H1 (cell line): ENCODE measurements around the gene PACSIN1.

ENCODE experiments used
- CBX5 ChIP-seq: fragments of 300-800, 300-1000 bp; sonication (generic); IDR thresholded peaks from 2 replicates; pipeline ENCODE4 v1.7.1; 2016; ENCODE audit warnings: antibody characterized with exemption, low read length, low read depth
- CEBPB ChIP-seq: IDR thresholded peaks from 2 replicates; pipeline ENCODE4 v1.6.1; 2012; ENCODE audit warnings: low read depth, low read length
- CTCF ChIP-seq, 3 experiments: IDR thresholded peaks; 1 replicate in 2 of 3; 2 replicates in 1 of 3; pipeline versions ENCODE4 v1.5.1 to v1.6.1; 2011; ENCODE audit warnings: low read length in 3 of 3, mild to moderate bottlenecking in 3 of 3, inconsistent platforms in 2 of 3, low read depth in 1 of 3, moderate library complexity in 1 of 3; ENCODE audit not compliant: insufficient read depth in 1 of 3; ENCODE audit errors: control extremely low read depth in 1 of 3
- POLR2AphosphoS5 ChIP-seq: IDR thresholded peaks from 2 replicates; pipeline ENCODE4 v1.6.1; 2011; ENCODE audit warnings: low read depth, low read length
- POU5F1 ChIP-seq: IDR thresholded peaks from 2 replicates; pipeline ENCODE4 v1.6.1; 2011; ENCODE audit warnings: low read depth, mild to moderate bottlenecking, low read length, moderate library complexity
- SUZ12 ChIP-seq: fragments of 200-600 bp; sonication (generic); IDR thresholded peaks from 2 replicates; pipeline ENCODE4 v1.6.1; 2012; ENCODE audit warnings: mild to moderate bottlenecking, inconsistent platforms, low read length, moderate library complexity, mixed read lengths
- TAF1 ChIP-seq: IDR thresholded peaks from 2 replicates; pipeline ENCODE4 v1.6.1; 2011; ENCODE audit warnings: mild to moderate bottlenecking, low read depth, low read length

- TF ChIP-seq CBX5 = no peak
- TF ChIP-seq CTCF (IDR thresholded peaks at IDR 0.05; ENCODE audit: control extremely low read depth in 1 of 3, insufficient read depth in 1 of 3, low read depth in 1 of 3, low read length in 3 of 3) = no peak
- no peak for TF ChIP-seq CEBPB
- TF ChIP-seq TAF1 = no peak
- no peak for TF ChIP-seq POU5F1
- no peak for TF ChIP-seq SUZ12
- no peak for TF ChIP-seq POLR2AphosphoS5
Measured at GRCh38 chr6:34525431-34526175, 59.7 kb downstream of the PACSIN1 start.
